Suprapubic skin (tissue), 4 donors: ENCODE results near the gene GRAP2.

Experiments
- CTCF ChIP-seq, 2 donors: fragments of 200-600 bp in 1 of 2; fragments of 450-650 bp in 1 of 2; sonication (generic) in 1 of 2; IDR thresholded peaks; one replicate each; pipeline ENCODE4 v1.5.1; 2016 to 2019; ENCODE audit warnings: antibody characterized with exemption in 2 of 2, mild to moderate bottlenecking in 1 of 2, moderate library complexity in 1 of 2
- POLR2A ChIP-seq, 2 donors: fragments of 450-650 bp; IDR thresholded peaks; one replicate each; pipeline ENCODE4 v1.6.1; 2017; ENCODE audit warnings: antibody characterized with exemption in 2 of 2, mild to moderate bottlenecking in 2 of 2, moderate library complexity in 2 of 2
- POLR2AphosphoS5 ChIP-seq, 3 donors: sonication (generic); formaldehyde crosslinking; IDR thresholded peaks; one replicate each; pipeline ENCODE4 v1.6.1; 2017; ENCODE audit warnings: antibody characterized with exemption in 3 of 3

GRCh38 chr22:39990686-39991085 lies 89.8 kb downstream of the GRAP2 start:
- TF ChIP-seq CTCF (IDR thresholded peaks at IDR 0.05), result no peak
- no peak for TF ChIP-seq POLR2A (IDR thresholded peaks at IDR 0.05)
- TF ChIP-seq POLR2AphosphoS5 (IDR thresholded peaks at IDR 0.05), result no peak
